OCI-LY3 (cell line): ENCODE measurements around the gene ITIH5.

Experiments used
- EZH2phosphoT487 ChIP-seq: fragments of 200-600 bp; shearing (Covaris generic); IDR thresholded peaks from 2 replicates; pipeline ENCODE4 v1.6.1; 2018; ENCODE audit warnings: antibody characterized with exemption, mixed run types, low read depth
- TF ChIP-seq, protein P1 (sequence below): fragments of 200-600, 300-600 bp; sonication (generic); IDR thresholded peaks from 2 replicates; pipeline ENCODE4 v1.5.1; 2014; ENCODE audit warnings: antibody characterized with exemption, low read length, low read depth

DNA sequence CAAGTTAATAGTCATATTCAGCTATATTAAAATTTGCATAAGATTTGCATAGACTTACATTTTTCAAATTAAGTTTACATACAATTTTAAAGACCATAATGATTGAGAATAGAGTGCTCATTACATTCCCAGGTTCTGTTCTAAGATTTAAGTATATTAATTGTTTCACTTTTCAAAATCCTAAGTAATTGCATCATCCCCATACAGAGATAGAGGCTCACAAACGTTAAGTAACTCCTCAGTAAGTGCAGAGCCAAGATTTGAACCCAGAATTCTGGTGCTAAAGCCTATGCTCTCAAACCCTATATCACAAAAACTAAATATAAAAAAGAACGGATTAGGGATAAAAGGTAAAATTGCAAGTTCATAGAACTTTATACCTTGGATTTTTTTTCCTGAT is 2.1 kb downstream of the ITIH5 start:
- TF ChIP-seq, protein P1, sequence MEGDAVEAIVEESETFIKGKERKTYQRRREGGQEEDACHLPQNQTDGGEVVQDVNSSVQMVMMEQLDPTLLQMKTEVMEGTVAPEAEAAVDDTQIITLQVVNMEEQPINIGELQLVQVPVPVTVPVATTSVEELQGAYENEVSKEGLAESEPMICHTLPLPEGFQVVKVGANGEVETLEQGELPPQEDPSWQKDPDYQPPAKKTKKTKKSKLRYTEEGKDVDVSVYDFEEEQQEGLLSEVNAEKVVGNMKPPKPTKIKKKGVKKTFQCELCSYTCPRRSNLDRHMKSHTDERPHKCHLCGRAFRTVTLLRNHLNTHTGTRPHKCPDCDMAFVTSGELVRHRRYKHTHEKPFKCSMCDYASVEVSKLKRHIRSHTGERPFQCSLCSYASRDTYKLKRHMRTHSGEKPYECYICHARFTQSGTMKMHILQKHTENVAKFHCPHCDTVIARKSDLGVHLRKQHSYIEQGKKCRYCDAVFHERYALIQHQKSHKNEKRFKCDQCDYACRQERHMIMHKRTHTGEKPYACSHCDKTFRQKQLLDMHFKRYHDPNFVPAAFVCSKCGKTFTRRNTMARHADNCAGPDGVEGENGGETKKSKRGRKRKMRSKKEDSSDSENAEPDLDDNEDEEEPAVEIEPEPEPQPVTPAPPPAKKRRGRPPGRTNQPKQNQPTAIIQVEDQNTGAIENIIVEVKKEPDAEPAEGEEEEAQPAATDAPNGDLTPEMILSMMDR: no peak
- TF ChIP-seq EZH2phosphoT487: no peak
